Cerebellar nuclear complex (tissue), 1 donor: Measurements from ENCODE around the gene SPINK8.
A peak's percentile ranks its signal among the peaks of the same experiment; 100 is the strongest.
"Not testable (repeated sequence)": the region's sequence is repeated elsewhere in the genome, so short reads cannot be mapped to it uniquely, and the experiment has no call there.

Experiments
- DNase-seq, 2 experiments: peaks; one replicate each; lab custom pipeline; 2025; lab: John Stamatoyannopoulos, UW

Gene SPINK8

DNA sequence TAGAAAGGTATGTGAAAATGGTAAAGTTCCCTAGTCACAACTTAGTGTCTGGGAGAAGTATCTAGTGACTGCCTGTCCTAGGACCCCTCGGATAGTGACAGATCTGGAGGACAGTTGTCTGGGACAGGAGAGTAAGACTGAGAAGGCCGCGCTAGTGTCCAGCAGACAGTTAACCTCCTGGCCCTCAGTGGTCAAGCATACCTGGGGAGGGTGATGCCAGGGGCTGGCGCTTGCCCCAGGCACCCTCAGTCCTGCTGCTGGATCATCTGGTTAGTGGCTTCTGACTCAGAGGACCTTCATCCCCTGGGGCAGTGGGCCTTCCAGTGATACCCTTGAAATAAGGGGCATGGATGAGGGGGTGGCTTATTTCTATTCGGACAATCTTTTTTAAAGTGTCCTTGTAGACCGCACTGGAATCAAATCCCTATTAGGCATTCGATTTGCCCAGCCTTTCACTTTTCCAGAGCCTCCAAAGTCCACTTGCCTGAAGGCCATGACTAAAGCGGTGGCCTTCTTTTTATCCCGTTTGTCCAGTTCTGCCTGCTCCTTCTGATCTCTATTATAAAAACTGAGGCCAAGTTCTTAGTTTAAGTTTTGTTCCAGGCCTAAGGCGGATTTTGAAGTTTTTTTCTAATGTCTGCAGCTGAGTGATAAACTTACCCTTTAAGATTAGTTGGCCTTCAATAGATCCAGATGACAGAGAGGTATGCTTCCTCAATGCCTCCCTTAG is 1.6 kb downstream of the SPINK8 start:
- not testable (repeated sequence) for DNase-seq

DNA sequence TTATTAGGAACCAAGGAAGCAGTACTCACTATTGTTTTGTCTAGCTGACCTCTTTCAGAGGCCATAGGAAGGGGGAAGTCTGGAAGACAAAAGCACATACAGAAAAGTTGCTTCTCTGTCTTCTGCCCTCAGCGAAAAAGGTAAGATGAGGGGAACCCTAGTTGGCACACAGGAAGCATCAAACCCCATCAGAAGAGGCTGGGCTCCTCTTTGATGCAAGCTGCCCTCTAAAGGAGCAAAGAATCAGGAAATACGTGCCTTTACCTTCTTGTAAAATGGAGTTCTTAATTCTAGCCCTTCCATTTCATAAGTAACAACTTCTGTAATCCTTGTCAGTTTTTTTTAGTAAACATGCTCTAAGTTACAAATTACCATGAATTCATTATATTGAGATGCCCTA is 12.5 kb downstream of the SPINK8 start:
- no peak for DNase-seq

DNA sequence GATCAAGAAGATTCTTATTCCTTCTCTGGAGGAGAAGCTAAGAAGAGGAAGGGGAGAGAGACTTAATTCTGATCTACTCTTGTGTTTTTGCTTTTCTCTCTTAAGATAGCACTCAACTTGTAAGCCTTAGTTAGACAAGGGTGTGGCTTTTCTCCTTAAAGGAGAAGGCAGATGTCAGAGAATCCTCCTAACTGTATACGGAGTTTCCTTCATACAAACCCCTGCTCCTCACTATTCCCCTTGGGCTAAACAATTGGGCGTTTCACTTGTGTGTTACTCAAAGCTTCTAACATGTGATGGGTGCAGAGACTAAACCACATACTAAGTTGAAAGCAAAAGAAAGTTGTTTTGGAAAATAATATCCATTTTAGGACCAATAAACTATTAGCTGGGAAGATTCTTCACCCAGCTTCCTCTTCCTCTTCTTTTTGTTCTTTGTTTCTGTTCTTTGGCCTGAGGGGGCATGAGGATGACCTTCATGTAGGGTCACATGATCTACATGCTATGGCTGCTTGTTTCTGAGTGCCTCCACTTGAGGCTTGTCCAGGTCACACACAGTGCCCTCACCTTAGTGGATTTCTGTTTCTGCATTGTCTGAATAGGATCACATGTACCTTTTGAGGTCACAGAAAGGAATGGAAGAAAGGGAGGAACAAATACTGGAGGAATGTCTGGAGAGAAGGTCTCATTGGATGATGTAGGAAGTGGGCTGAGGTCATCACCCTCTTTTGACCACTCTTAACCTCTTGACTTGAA is 14.6 kb downstream of the SPINK8 start:
- no peak for DNase-seq

GRCh38 chr3:48314542-48314941 is 18.9 kb downstream of the SPINK8 start:
- no peak for DNase-seq

GRCh38 chr3:48306860-48307530 is 26.5 kb downstream of the SPINK8 start:
- no peak for DNase-seq

GRCh38 chr3:48306290-48306689 is 27.2 kb downstream of the SPINK8 start:
- DNase-seq = no peak

GRCh38 chr3:48305396-48305795 is 28.1 kb downstream of the SPINK8 start:
- DNase-seq = no peak

- no peak for DNase-seq
Observed at GRCh38 chr3:48303021-48303420, 30.4 kb downstream of the SPINK8 start.

DNA sequence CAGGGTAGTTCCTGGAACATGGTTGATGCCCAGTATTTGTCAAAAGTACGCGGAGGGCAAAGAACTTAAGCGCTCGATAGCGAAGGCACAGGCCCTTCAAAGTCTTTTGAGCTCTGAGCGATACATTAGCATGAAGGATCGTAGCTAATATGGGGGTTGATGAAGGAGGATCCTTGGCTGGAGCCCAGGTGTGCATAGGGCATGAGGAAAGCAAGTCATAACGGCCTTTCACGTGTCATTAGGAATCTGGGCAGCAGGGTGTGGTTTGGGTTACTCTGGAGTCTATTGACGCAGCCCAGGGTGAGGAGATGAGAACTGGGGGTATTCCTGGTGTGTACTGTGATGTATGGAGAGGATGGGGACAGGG is 31.7 kb downstream of the SPINK8 start:
- no peak for DNase-seq

- DNase-seq = peak; percentile 45 to 48
Observed at GRCh38 chr3:48301020-48301799, 32.3 kb downstream of the SPINK8 start, which contains the start of gene NME6. Gene NME6, minus strand, starts transcription at chr3:48301367.

GRCh38 chr3:48299746-48300712 is 33.4 kb downstream of the SPINK8 start:
- no peak for DNase-seq

DNA sequence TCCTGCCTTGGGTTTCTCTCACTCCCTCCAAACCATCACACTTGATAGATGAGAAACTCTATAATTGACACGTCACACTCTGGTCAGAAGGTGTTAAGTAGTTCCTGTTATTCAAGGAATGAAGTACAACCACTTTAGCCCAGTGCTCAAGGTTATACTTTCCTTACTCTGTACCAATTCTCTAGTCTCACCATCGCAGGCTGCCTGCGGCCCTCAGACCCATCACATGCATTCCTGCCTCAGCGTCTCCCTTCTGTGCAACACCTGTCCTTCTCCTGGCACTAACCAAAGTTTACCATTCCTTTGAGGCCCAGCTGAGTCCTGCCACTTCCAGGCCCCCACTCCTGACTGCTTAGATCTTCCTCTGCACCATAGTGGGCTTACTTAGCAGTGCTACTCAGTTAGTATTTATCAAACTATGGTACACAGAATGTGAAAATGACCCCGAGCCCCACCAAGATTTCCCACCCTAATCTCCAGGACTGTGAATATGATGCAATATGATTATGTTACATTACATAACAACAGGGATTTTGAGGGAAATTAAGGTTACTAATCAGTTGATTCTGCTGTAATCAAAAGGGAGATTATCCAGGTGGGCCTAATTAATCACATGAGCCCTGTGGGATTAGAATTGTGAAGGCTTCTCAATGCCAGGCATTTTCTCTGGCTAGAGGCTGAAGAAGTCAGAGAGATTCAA is 36.2 kb downstream of the SPINK8 start:
- DNase-seq = no peak

- no peak for DNase-seq
Observed at GRCh38 chr3:48296699-48297098, 36.8 kb downstream of the SPINK8 start.

- DNase-seq = no peak
Observed at GRCh38 chr3:48294611-48295263, 38.7 kb downstream of the SPINK8 start.

DNA sequence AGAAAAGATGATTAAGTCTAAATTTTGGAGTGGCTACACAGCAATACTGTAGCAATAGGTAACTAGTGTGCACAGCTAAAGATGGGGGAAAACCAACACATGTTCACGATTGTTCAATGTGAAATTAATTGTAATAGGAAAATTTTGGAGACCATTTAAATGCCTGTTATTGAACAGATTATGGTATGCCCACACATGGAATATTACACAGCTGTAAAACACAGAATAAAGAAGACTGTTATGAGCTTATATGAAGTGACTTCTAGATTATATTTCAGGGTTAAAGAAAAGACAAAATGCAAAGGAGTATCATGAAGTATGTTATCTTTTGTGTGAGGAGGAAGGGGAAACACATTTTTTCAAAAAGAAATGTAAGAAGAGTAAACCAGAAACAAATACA is 43.8 kb downstream of the SPINK8 start:
- no peak for DNase-seq

- no peak for DNase-seq
Observed at GRCh38 chr3:48287034-48287433, 46.4 kb downstream of the SPINK8 start.

GRCh38 chr3:48286308-48286707 is 47.2 kb downstream of the SPINK8 start:
- no peak for DNase-seq

DNA sequence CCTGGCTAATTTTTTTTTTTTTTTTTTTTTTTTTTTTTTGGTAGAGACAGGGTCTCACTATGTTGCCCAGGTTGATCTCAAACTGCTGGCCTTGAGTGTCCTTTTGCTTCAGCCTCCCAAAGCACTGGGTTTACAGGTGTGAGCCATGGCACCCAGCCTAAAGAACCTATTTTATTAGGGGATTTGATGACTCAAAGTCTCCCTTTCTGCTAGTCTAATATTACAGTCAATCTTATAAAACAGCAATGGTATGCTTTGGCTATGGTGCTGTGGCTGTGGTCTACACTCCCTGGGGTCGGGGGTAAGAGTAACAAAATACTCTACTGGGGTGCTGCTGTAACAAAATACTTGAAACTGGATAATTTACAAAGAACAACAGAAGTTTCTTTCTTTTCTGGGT is 47.8 kb downstream of the SPINK8 start:
- DNase-seq = no peak

GRCh38 chr3:48285132-48285531 is 48.3 kb downstream of the SPINK8 start:
- no peak for DNase-seq

- no peak for DNase-seq
Observed at GRCh38 chr3:48280881-48281280, 52.6 kb downstream of the SPINK8 start.
